Right ventricle myocardium inferior (tissue), 1 donor: Measurements from ENCODE around the gene HOXA10. TPM values are rescaled to one million over a fixed set of nuclear protein-coding genes. Genes with fewer than 3 reads are reported as not detected.

Experiments used
- ATAC-seq: fragments of 200-7000 bp; cut with Tn5 transposase; one replicate; pipeline ENCODE4 v1.9.1; 2020; ENCODE audit warnings: mild to moderate bottlenecking, moderate library complexity
- DNase-seq: peaks from one replicate; pipeline ENCODE4 v3.0.0; 2021; ENCODE audit errors: missing footprints
- intact Hi-C: fragments of 100-400 bp; cut with DNase I; formaldehyde crosslinking; loops from one replicate; pipeline ENCODE4 v1.11.0; 2022
- microRNA-seq: library from miRNA; unstranded; fragments of <30 nt; microRNA quantifications from one replicate; pipeline ENCODE4 v1.2.0, GENCODE V29; 2020
- total RNA-seq: library from RNA; stranded (reverse); fragmentation: NEBNext Ultra II Directional; extraction: Animal tissue kit (Norgen Biotek cat#: 25700); gene quantifications from one replicate; pipeline ENCODE4 v1.2.1, GENCODE V29; 2021
- donor health status: DM: no; HTN: yes; CAD: no; lungs with severe emphysema.

Gene HOXA10
- total RNA-seq, 1 donor from 2014 or later = not detected

DNA sequence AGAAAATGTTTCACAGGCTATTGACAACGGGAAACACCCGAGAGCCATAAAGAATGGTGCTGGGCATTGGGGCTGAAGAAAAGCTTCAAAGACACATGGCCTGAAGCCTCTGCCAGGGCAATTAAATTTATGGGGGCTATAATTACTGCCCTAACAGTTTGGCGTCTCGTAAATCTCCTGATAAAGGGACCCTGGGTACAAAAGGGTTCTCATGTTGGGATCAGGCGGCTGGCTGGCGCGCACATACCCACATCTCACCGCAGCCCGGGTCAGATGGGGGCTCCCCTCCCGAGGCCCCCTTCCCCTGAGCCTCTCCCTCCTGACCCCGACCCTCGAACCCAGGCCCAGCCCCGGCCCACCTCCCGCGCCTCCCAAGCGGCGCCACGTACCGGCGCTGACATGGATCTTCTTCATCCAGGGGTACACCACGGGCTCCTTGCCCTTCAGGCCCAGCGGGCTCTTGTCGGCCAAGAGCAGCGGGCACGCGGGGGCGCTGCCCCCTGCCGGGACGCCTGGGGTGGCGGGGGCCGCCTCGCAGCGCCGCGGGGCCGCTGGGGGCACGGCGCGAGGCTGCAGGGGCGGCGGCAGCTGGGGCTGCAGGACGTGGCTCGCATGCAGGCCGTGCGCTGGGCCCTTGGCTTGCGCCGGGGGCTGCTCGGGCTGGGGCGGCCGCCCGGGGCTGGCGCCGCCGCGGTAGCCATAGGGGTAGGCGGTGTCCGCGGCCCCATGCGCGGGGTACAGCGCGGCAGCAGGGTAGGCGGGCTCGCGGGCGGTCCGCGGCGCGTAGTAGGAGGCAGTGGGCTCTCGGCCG, 44.2 kb downstream of the HOXA10 start:
- ATAC-seq (peak; percentile 13), DNase-seq (no peak)
- intact Hi-C loops = no loop called here

DNA sequence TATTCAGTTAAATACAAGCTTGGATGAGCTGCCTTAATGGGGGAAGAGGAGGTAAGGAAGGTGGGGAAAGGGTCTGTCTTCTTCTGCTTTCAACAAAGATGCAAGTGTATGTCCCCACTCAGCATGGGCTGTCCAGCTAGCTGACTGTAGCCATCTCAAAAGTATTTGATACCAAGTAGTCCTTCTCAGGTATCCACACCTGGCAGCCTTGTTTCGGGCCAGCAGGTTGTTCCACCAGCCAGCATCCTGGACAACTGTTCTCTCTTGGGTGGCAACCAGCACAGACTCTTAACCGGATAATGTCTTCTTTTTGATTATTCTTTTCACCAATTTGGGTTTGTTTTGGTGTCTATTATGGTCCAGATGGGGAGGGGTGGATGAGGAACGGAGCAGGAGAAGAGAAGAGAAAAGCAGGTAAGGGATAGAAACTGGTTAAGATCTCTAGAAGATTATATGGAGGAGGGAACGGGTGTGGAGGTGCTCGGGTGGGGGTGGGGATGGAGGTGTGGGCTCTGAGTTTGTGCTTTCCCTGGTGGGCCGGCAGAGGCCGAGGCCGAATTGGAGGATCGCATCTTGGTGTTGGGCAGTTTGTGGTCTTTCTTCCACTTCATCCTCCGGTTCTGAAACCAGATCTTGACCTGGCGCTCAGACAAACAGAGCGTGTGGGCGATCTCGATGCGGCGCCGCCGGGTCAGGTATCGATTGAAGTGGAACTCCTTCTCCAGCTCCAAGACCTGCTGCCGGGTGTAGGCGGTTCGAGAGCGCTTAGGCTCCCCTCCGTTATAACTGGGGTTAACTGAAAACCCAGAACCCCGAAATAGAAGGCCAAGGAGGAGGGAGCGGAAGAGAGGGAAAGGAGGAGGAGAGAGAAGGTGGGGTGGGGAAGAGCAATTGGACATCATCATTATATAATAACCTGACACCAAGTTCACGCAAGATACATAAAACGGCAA, 45.1 kb downstream of the HOXA10 start:
- DNase-seq (no peak), ATAC-seq (no peak)
- intact Hi-C loops = no loop called here

DNA sequence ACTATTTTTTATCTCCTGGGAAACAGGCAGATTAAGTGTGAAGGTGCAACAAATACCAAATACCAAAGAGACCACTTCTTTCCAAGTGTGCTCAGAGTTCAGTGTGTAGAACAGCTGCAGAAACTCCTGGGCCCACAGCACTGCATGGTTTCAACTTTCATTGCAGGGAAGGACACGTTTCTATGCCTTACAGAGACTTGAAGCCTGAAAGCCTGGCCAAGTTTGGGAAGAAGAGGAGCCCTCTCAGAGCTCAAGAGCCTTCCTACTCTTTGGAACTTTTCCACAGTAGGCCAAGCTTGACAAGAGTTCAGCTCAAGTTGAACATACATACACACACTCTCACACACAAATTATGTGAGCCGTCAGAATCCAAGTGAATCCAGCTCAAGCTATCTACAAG, 46.1 kb downstream of the HOXA10 start:
- intact Hi-C loops = no loop called here
- ATAC-seq (no peak), DNase-seq (no peak)

DNA sequence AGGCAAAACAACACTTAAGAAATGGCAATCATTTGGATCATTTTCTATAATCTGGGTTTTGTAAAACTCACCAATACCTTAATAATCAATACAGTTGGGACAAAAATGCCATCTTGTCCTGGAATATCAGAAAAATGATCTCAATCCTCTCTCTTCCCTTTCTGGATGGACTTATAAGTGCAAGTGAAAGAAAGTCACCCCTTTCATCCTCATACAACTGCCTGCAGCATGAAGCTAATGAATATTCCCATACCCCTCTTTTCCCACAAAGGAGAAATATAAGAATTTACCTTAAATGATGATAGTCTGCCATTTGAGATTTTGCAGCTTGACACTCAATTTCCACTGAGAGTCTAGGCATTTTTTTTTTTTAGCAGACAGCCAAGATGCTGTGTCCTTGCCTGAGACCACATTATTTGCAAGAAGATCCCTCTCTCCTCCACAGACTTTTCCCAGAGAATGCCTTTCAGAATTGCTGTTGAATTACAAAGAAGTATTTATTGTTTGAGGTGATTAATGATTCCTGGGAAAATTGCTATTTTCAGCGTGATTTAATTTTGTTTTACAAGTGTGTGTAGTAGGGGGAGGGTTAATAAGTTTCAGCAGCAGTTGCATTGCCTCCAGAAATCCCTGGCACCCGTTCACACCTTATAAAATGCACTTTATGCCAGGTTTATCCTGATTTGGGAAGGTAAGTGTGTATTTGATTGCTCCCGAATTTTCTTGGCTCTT, 47.4 kb downstream of the HOXA10 start:
- no peak for ATAC-seq
- intact Hi-C loops = no loop called here
- DNase-seq = no peak

DNA sequence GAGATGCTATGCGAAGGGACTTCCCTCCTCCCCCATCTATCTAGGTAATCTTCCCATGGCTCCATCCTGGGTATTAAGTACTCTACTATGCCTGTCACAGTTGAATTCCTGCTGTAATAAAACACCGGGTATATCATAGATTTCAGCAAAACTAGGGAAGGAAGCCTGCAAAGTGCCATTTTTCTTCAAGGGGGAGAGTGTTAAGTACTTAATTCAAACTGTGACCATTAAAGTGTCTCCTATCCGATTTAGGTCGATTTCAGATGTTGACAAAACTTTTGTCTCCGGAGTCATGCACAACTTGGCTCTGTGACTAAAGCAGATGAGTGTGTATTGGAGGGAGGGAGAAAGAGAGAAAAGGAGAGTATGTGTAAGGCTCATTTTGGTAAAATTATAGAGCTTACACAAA, 48.1 kb downstream of the HOXA10 start:
- no peak for ATAC-seq
- intact Hi-C loops = no loop called here
- no peak for DNase-seq

DNA sequence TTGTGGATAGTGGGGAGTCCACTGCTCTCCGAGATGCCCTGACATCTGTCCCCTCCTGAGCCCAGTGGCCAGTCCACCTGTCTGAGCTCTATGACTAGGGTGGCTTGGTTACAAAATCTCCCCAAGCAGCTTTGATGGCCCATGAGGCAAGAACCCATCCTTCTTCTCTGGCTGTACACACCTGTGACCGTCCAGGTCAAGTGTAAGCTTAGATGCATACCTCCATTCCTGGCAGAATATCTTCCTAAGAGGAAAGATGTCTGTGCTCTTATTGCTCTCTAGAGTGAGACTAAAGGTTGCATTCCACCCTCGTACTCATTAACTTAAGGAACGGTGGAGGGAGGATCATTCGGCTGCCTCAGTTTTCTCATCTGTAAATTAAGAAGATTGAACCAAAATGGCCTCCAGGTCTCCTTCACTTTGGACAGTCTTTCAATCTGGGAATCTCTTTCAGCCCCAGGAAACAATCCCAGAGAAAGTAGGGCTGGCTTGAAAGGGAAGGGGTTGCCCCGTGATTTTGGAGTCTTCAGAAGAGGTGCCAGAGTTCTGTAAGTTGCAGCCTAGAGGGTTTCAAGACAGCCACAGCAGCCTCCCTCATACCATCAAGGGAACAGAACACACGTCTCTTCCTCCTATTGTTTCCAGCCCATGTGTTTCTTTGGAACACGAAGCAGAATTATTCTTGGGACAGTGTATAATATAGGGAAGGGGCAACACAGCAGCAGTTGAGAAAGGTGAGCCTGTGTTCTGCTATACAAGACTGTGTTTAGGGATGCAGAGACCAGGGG, 49.0 kb downstream of the HOXA10 start:
- intact Hi-C loops = no loop called here
- DNase-seq = no peak
- ATAC-seq = no peak

DNA sequence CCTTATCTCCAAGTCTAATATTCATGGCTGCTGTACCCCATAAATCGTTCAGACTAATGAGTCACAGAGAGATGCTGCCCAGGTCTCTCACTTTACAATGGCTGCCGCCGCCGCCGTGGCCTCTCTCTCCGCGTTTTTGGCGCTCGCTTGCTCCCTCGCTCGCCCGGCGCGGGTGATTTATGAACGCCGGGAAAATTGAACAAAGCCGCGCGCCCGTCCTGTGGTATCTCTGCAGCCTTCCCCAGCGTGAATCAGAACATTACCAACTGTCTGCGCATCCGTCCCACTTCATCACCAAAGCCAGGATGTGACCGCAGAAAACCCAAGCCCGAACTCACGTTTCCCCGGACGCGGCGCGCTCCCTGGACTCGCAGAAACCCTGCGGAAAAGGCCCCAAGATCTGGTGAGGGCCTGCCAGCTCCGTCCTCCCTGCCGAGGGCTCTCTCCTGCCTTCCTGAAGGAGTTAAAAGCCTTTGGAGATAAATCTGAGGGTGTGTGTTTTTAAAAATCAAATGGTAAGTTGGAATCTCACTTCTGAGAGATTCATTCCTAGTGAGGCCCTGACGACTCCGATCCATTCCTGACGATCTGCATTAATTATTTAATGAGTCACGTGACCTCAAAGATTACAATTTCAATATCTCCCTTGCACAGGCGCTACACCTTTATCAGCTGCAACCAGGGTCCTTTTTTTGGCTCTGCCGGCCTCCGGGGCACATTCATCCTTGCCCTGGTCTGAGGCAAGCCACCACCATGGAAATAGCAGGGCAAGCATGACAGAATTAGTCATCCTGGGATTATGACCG, 49.8 kb downstream of the HOXA10 start:
- ATAC-seq (no peak), DNase-seq (no peak)
- intact Hi-C loops = no loop called here

DNA sequence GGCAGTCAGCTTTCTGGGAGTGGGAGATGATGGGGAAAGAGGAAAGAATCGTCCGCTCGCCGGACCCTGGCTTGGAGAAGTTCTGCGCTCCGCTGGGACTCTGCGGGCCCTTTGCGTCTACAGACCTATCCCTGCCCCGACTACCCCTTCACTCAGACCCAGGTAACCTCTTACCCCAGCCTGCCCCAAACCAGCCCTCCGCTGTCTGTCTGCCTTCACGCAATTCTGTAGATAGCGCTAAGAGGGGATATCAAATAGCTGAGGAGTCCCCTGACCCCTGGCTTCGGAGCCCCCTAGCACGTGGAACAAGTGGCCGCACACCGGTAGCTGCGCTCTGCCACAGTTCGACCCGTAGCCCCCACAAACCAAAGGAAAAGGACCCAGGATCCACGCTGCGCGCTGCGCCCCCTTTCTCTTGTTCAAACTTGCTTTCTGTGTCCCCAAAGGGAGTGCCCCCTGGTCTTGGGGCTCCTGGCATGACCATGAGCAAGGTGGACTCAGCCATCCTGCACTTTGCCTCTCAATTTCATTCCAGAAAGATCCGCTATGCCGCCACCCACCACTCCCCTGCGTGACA, 50.6 kb downstream of the HOXA10 start:
- no peak for DNase-seq
- intact Hi-C loops = no loop called here
- no peak for ATAC-seq

DNA sequence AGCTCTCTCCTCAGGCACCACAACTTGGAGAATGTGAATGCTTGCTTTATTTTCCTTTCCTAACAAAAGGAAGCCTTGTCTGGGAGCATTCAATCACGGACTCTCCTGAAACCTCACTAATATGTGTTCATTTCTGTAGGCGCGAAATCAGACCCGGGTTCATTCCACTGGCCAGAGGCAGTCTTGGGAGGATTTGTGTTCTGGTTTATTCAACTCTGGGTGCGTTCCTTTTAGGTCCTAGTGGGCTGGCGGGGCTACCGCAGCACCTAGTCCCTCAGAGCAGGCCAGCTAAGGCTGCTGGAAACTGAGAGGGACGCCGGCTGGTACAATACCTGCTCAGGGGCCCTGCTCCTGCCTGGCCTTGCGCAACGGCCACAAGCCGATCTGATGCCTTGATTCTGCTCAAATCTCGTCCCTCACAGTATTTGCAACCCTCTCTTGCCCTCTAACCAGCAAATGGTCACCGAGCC, 51.1 kb downstream of the HOXA10 start:
- intact Hi-C loops = no loop called here
- DNase-seq (no peak), ATAC-seq (no peak)

DNA sequence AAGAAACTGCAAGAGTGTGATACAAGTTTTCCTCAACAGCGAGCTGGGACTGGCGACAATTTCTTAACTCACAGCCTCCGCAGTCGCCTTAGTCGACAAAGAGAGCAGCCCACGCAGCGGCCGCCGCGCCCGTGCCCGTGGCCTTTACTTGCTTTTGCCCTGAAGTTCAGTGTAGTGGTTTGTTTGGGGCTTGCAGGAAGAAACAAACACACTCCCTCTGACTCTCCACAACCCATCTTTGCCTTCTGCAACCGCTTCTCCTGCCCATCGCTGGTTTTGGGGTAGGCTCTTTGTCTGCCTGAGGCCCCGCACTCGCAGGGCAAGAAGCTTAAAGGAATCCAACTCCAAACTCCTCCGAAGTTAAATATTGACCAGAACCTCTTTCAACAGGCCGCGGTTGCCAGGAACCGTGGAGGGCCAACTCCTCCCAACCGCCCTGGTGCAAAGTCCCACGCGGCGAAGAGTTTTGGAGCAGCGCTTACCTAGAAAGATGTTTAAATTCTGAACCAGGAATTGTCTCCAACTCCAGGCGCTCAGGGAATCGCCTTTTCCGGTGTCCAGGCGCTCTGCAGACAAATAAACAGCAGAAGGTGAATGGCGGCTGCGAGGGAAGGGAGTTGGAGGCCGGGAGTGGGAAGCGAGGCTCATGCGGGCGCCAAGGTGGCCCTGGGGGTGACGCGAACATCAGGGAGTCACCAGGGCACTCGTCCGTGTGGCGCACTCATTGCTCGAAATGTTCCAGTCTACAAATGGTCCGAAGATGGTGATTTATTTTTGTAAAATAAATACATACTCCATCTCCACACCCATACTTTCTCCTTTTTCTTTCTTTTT, 51.8 kb downstream of the HOXA10 start:
- DNase-seq (no peak), ATAC-seq (no peak)
- intact Hi-C loops = no loop called here

DNA sequence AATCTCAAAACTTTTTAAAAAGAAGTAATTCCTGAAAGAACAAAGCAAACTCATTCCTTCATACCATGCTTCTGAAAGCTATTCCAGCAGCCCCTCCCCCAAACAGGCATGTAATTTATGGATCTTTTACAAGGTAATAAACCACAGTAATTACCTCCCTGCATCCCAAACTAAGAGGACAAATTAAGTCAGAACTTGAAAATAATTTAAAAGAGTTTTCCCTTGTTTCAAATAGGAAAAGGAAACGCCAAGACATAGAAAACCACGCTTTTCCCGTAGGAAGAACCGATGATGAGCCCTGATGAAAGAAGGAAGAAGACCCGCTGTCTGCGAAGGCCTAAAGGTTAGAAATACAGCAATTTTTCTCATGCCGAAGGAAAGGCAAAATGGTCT, 52.4 kb downstream of the HOXA10 start:
- intact Hi-C loops = no loop called here
- ATAC-seq = no peak
- DNase-seq = no peak

Small RNAs within 50 kb of the gene (microRNA-seq; reads per million reads assigned to microRNA genes)
- gene MIR196B = 5.4 reads per million, percentile 14 among the genes with 10 or more reads in this experiment

Other genes starting within 250 kb of the HOXA10 start
- not detected for gene HOXA1, start 78.3 kb downstream of the HOXA10 start, total RNA-seq
- 0.14 TPM for gene HOXA2, start 71.6 kb downstream of the HOXA10 start, total RNA-seq
- gene HOXA4, start 43.6 kb downstream of the HOXA10 start, total RNA-seq = 0.14 TPM
- not detected for gene HOXA5, start 30.6 kb downstream of the HOXA10 start, total RNA-seq
- not detected for gene HOXA6, start 26.5 kb downstream of the HOXA10 start, total RNA-seq
- gene HOXA3, start 21.7 kb downstream of the HOXA10 start, total RNA-seq = not detected
- not detected for gene HOXA7, start 17.6 kb downstream of the HOXA10 start, total RNA-seq
- gene HOXA9, start 8.8 kb downstream of the HOXA10 start, total RNA-seq = not detected
- not detected for gene HOXA11, start 10.9 kb upstream of the HOXA10 start, total RNA-seq
- gene HOXA13, start 25.8 kb upstream of the HOXA10 start, total RNA-seq = not detected
- not detected for gene EVX1, start 68.5 kb upstream of the HOXA10 start, total RNA-seq